HEK293T (cell line): ENCODE results near the gene MXRA7.

Experiments
- ARNT ChIP-seq: fragments of 450-650 bp; IDR thresholded peaks from 2 replicates; pipeline ENCODE4 v1.6.1; 2017; ENCODE audit warnings: mild to moderate bottlenecking
- FOXA1 ChIP-seq: fragments of 450-650 bp; IDR thresholded peaks from 2 replicates; pipeline ENCODE4 v1.6.1; 2016; ENCODE audit warnings: mild to moderate bottlenecking
- L3MBTL2 ChIP-seq: fragments of 450-650 bp; conservative IDR thresholded peaks from 2 replicates; pipeline ENCODE4 v1.6.1; 2016; ENCODE audit warnings: mild to moderate bottlenecking
- LEF1 ChIP-seq: fragments of 450-650 bp; IDR thresholded peaks from 2 replicates; pipeline ENCODE4 v1.6.1; 2017; ENCODE audit warnings: mild to moderate bottlenecking, borderline replicate concordance
- SUZ12 ChIP-seq: fragments of 450-650 bp; IDR thresholded peaks from 2 replicates; pipeline ENCODE4 v1.6.1; 2016; ENCODE audit warnings: mild to moderate bottlenecking
- ZNF384 ChIP-seq: fragments of 450-650 bp; IDR thresholded peaks from 2 replicates; pipeline ENCODE4 v1.6.1; 2016

DNA sequence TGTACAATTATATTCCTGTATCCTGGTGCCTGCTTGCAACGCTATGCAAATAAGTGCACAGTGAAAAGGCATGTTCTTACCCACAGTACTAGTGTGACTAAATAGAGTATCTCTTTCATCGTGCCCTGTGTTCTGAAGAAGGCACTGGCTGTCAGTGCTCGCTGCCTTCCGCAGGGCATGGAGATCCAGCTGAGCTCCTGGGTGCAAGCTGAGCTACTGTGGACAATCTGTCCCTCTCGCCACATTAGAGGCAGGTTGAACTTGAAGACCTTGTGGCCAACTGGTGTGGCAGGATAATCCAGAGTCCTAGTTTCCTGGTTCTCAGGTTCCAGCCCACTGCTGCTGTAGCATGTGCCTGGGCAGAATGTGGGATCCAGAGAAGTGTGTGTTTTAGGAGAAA lies 65.3 kb downstream of the MXRA7 start:
- TF ChIP-seq SUZ12 = no peak
- TF ChIP-seq L3MBTL2 = no peak
- no peak for TF ChIP-seq LEF1
- no peak for TF ChIP-seq FOXA1
- no peak for TF ChIP-seq ARNT
- TF ChIP-seq ZNF384 = no peak
